GM21381 (cell line): ENCODE results near the gene ZIC5.

Experiments
- ATAC-seq: cut with Tn5 transposase; IDR thresholded peaks from one replicate; pipeline ENCODE4 v1.9.1; 2021; ENCODE audit warnings: mild to moderate bottlenecking, moderate library complexity; ENCODE audit not compliant: unreplicated experiment

ZIC5 gene

DNA sequence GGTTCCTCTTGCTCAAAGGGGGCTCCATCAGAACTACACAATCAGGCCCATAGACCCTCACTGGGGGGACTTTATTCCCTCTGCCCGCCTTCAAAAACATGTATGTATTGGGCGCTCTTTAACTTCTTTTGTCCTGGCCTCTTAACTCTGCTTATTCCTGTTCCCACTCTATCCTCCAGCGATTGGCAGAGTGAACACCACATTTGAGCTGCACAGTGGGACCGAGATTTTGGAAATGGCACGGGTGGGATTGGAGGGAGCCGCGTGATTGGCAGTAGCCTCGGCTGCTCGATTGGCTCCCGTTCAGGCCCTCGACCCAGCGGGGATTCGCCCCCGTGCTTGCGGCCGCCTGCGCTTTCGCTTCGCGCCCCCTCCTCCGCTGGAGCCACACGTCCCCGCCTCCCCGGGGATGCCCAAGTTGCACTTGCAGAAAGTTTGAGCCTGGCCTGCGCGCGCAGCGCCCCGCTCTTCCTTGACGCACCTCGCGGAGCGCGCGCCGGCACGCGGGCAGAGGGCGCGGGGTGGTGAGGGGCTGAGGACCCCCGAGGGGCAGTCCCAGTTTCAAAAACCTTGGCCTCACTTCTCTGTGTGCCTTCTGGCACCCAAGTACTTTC, at the start of gene ZIC5:
Gene ZIC5 (minus strand): TSS at position 192 of the 614 bp plus-strand sequence. CDS start 164 bp downstream, at position 28.
- no peak for ATAC-seq

DNA sequence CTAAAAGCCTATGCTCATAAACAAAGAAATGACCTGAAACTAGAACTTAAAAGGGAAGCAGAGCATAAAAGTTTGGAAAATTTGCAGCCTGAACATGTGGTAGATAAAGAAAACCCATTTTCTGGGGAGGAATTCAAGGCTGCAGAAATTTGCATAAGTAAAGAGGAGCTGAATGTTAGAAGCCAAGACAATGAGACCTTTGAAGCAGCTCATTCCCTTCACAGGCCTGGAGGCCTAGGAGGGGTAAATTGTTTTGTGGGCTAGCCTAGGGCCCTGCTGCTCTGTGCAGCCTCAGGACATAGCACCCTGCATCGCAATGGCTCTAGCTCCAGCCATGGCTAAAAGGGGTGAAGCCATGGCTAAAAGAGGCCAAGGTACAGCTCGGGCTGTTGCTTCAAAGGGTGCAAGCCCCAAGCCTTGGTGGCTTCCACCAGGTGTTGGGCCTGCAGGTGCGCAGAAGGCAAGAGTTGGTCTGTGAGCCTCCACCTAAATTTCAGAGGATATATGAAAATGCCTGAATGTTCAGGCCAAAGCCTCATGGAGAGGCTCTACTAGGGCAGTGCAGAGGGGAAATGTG, 48.3 kb upstream of the ZIC5 start:
- no peak for ATAC-seq

GRCh38 chr13:100014621-100015020, 43.1 kb upstream of the ZIC5 start:
- no peak for ATAC-seq

DNA sequence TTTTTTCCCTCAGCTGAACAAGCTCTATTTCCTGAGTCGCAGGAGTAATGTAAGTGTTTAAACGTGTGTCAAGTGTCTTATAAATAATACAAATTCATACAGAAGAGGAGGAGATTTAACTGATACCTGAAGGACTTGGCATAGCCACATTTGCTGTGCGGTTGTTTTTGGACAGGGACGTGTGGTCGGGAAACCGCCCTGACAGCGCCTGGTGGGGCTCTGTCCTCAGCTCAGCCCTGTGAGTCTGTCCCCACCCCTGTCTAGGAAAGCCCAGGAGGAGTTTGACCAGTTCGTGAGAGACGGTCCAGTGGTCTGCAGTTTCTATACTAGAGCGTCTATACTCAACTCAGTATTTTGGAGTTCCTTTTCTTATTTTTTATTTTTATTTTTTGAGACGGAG, 26.7 kb upstream of the ZIC5 start:
- ATAC-seq: no peak

DNA sequence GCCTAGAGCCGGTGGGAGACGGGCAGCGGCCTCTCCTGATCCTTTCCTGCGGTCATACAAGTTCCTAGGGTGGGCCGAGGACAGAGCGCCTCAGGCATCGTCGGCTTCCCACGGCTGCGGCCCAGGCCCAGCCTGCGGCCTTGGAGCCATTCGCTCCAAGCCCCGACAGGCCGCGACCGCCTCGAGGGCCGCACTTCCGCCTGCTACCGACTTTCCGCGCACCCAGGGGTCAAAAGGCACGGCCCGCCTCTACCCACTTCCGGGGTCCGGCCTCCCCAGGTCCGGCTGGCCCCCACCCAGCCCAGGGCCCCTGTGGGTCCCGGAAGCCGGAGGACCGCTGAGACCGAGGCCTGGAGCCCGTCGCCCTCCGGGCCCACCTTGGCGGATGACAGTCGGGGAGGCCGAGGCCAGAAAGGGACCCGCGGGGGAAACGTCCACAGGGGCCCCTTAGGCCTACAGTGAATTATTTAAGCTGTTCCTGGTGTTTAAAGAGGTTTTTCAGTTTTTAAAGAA, 26.2 kb upstream of the ZIC5 start:
- no peak for ATAC-seq

DNA sequence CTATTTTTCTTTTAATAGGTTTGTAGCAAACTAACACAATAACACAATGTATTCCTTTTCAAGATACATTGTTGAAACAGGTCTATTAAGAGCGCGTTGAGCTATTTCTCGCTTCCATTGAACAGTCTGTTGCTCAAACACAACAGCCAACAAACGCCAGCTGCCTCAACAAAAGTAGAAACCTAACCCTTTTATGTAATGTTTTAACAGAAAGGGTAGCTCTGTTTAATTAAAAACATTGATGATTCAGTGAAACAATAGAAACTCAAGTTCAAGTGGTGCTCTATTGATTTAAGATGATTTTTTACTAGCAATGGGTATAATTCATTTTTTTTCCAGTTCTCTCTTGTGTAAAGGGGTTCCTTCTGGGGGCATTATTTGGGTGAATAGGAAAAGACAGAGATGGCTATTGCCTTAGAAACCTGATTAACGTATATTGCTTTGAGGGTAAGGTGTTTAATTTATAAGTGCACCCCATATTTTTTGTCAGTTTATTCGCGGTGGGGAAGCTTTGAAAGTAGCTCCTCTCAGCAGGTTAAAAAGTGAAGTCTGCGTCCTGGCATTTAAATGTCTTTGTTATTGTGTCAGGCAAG, 24.9 kb upstream of the ZIC5 start:
- ATAC-seq: no peak

- ATAC-seq: no peak
These were observed 24.2 kb upstream of the ZIC5 start for GRCh38 chr13:99995589-99996380.

DNA sequence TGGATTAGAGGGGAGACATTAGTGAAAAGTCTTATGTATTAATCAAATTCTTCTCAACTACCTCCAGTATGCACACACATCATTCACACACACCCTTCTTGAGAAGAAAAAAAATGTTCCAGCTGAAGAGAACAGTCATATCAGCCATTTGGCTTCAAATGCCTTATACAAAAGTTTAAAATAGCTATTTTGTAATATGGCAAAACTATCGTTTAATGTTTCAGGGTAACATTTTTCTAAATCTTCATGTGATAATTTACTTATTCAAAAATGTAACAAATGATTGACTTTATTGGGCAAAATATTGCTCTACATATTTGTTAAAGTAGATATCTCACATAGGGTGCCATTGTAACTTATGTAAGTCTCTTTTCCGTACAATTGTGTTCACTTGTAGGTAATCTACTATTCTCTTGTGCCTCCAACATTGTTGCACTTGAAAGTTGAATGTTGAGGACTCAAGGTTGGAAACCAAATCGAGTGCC, 23.6 kb upstream of the ZIC5 start:
- no peak for ATAC-seq

- no peak for ATAC-seq
These were observed 23.1 kb upstream of the ZIC5 start for GRCh38 chr13:99994638-99995020.

- ATAC-seq: no peak
These were observed 22.4 kb upstream of the ZIC5 start for GRCh38 chr13:99993660-99994637.

GRCh38 chr13:99992949-99993351, 21.4 kb upstream of the ZIC5 start:
- ATAC-seq: no peak

DNA sequence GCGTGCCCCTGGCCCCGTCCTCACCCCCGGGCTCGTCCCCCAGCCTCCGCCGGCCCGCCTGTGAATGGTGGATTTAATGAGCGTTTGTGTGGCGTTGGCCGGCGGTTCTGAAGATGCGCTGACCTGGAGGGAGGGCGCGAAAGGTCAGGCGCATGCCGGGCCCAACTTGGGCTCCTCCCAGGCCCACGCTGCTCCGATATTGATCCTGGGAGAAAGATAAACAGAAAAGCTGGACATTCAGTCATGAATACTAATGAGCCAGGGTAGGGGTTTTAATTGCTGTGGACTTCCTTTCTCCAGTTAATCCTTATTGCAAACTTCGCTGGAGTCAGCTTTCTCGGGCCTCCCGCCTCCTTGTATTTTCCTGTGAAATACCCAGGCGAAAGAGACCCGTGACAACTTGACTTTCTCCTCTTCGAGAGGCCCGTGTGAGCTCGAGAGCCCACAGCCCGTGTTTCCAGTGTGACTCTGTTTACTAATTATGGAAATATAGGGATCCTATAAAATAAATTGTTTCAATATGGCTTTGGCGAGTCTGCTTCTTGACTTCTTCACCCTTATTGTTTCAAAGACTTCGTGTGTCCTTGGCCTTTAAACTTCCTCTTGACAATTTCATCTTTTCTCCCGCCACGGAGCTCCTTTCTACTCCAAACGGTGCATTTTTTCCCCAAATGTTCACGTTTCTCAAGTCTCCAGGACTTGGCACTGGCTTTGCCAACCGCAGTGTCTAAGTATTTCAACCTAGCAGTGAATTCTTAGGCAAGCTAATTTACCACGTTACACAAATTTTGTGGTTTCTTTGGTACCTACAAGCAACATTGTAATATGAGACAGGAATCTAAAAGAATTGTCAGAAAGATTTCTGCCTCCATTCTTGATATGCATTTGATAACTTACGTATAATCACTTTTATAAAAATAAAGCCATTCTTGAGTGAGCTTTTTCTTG, 20.5 kb upstream of the ZIC5 start:
- no peak for ATAC-seq

- ATAC-seq: no peak
These were observed 19.7 kb upstream of the ZIC5 start for GRCh38 chr13:99991013-99991827.

DNA sequence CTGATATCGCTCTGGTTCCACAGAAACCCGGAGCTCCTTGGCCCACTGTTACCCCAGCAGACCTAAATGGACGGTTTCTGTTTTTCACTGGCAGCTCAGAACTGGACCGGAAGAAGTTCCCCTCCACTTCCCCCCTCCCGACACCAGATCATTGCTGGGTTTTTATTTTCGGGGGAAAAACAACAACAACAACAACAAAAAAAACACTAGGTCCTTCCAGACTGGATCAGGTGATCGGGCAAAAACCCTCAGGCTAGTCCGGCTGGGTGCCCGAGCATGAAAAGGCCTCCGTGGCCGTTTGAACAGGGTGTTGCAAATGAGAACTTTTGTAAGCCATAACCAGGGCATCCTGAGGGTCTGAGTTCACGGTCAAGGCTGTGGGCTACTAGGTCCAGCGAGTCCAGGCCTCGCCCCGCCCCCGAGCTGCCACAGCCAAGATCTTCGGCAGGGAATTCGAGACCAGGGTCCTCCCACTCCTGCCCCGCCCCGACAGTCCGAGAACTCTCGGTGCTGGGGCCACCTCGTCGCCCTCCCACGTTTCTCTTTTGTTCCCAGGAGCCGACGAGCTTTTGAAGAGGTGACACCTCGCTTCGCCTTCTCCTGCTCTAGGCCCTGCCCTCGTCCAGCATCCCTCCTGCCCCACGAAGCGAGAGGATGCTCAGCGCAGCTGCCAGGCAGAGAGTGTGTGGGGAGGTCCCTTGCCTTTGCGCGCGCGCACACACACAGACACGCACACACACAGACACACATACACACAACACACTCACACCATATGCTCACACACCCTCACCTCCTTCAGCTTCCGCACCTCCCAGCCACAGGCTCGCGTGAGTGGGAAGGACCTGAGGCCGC, 18.8 kb upstream of the ZIC5 start:
- ATAC-seq: no peak

DNA sequence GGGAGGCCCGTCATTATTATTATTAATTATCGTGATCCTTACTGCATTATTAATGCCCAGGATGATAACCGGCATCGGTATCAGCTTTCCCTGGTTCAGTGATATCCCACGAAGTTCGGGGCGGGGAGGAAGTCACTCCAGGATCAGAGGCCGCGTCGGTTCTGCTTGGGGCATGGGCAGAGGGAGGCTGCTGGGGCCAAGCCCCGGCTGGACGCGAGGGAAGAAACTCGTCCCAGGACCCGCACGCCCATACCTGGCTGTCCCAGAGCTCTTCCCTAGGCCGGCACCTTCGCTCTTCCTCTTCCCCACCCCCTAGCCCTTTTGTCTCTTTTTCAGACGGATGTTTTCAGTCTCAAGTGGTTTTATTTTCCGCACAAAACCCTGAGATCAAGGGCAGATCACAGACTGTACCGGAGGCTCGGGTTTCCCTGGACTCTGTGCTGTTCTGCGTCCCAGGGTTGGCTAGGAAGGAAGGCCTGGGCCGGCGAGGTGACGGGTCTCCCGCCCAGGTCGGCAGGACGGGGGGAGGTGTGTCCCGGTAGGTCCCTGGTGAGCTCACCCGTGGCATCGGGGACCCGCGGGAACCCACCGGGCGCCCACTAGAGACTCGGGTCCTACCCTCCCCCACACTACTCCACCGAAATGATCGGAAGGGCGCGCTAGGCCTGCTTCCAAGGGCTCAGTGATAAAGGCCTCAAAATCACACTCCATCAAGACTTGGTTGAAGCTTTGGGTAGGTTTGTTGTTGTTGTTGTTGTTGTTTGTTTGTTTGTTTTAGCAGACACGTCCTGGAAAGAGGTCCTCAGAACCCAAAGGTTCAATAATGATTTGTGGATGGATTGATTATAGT, 17.9 kb upstream of the ZIC5 start:
- no peak for ATAC-seq

DNA sequence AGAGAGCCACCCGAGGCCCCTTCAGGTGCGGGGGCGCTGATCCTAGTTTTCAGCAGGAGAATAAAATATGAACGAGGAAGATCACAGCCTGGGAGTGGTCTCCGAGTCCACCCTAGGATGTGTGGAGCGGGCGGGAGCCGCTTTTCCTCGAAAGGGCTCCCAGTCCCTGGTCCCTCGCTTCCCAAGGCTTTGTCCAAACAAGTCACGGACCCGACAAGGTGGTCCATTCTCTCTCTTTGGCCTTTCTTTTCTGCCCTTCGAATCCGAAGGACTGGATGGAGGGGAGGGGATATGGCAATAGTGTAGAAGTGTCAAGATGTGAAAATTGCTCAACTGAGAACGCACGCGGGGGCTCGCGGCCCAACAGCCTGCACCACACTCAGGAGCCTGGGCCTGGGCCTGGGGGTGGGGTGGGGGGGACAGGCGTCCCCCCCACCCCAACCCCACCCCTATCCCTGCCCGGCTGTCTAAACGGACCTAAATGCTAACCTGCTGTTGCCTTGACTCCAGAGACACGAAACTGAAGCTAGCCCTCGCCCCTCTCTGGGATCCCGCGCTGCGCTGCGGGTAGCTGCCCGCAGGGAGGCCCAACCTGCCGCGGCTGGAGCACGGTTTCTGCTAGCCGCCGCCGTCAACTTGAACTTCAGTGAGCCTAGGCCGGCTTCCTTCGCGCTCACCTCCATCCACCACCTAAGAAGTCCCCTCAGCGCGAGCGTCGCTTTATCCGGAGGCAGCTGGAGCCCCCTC, 17.1 kb upstream of the ZIC5 start:
- no peak for ATAC-seq
